Esophagus muscularis mucosa (tissue), 4 donors: ENCODE measurements around the gene DCAF4.

Experiments used
- EP300 ChIP-seq: sonication (generic); formaldehyde crosslinking; IDR thresholded peaks from one replicate; pipeline ENCODE4 v1.6.1; 2017; ENCODE audit warnings: antibody characterized with exemption
- POLR2A ChIP-seq: fragments of 450-650 bp; IDR thresholded peaks from one replicate; pipeline ENCODE4 v1.6.1; 2017; ENCODE audit warnings: antibody characterized with exemption, moderate library complexity, mild to moderate bottlenecking, low read depth
- POLR2AphosphoS5 ChIP-seq, 2 donors: sonication (generic); formaldehyde crosslinking; IDR thresholded peaks; one replicate each; pipeline ENCODE4 v1.6.1; 2017; ENCODE audit warnings: antibody characterized with exemption in 2 of 2
- TF ChIP-seq, protein P1 (sequence below), 3 experiments: fragments of 200-600 bp in 2 of 3; fragments of 450-650 bp in 1 of 3; sonication (generic) in 2 of 3; IDR thresholded peaks; one replicate each; pipeline ENCODE4 v1.5.1; 2017 to 2019; ENCODE audit warnings: antibody characterized with exemption in 3 of 3, mild to moderate bottlenecking in 2 of 3, moderate library complexity in 1 of 3

DNA sequence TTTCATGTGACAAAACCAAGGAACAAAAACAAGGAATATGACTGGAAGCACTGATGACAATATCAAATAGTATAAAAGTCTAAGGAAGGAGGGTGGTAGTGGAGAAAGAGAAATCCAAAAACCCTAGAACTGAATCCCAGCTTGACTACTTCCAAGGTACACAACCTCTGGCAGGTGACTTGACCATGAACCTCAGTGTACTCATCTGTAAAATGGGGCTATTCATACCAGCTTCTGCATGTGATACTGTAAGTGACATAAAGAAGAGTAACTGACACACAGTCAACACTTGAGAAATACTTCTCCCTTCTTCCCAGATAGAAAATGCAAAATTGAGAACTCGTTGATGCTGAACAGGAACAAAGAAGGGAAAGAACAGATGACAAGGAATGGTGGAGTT is 22.0 kb upstream of the DCAF4 start:
- TF ChIP-seq, protein P1, sequence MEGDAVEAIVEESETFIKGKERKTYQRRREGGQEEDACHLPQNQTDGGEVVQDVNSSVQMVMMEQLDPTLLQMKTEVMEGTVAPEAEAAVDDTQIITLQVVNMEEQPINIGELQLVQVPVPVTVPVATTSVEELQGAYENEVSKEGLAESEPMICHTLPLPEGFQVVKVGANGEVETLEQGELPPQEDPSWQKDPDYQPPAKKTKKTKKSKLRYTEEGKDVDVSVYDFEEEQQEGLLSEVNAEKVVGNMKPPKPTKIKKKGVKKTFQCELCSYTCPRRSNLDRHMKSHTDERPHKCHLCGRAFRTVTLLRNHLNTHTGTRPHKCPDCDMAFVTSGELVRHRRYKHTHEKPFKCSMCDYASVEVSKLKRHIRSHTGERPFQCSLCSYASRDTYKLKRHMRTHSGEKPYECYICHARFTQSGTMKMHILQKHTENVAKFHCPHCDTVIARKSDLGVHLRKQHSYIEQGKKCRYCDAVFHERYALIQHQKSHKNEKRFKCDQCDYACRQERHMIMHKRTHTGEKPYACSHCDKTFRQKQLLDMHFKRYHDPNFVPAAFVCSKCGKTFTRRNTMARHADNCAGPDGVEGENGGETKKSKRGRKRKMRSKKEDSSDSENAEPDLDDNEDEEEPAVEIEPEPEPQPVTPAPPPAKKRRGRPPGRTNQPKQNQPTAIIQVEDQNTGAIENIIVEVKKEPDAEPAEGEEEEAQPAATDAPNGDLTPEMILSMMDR (IDR thresholded peaks at IDR 0.05): no peak
- TF ChIP-seq POLR2AphosphoS5 (IDR thresholded peaks at IDR 0.05): no peak
- no peak for TF ChIP-seq POLR2A
- no peak for TF ChIP-seq EP300
